Neural cell (in vitro differentiated cells): Measurements from ENCODE around the gene TMEM11.

Experiments used
- CTCF ChIP-seq: fragments of 450-650 bp; IDR thresholded peaks from 2 replicates; pipeline ENCODE4 v1.5.1; 2014; ENCODE audit warnings: antibody characterized with exemption, mild to moderate bottlenecking, moderate library complexity; ENCODE audit not compliant: poor library complexity, severe bottlenecking
- EZH2 ChIP-seq: fragments of 200-600, 300-800 bp; shearing (Covaris generic), sonication (generic); IDR thresholded peaks from 2 replicates; pipeline ENCODE4 v1.6.1; 2014; ENCODE audit warnings: antibody characterized with exemption, low read length, borderline replicate concordance, mild to moderate bottlenecking; ENCODE audit not compliant: insufficient read depth, poor library complexity, severe bottlenecking
- MXI1 ChIP-seq: fragments of 450-650 bp; conservative IDR thresholded peaks from 2 replicates; pipeline ENCODE4 v1.6.1; 2014; ENCODE audit warnings: antibody characterized with exemption, mild to moderate bottlenecking; ENCODE audit not compliant: poor library complexity, severe bottlenecking
- POLR2AphosphoS5 ChIP-seq: IDR thresholded peaks from 2 replicates; pipeline ENCODE4 v1.6.1; 2012

- no peak for TF ChIP-seq CTCF
- no peak for TF ChIP-seq POLR2AphosphoS5
- no peak for TF ChIP-seq MXI1
- TF ChIP-seq EZH2, result no peak
Measured at GRCh38 chr17:21174186-21174585, 39.8 kb downstream of the TMEM11 start.
